Mucosa of descending colon (tissue), 3 donors: ENCODE measurements around the gene SUPT20H. TPM values are rescaled to one million over a fixed set of nuclear protein-coding genes. Genes with fewer than 3 reads are reported as not detected.

Experiments used
- ATAC-seq: fragments of 200-7000 bp; cut with Tn5 transposase; one replicate; pipeline ENCODE4 v1.9.1; 2020; ENCODE audit warnings: mild to moderate bottlenecking, moderate library complexity
- DNase-seq, 3 donors: peaks; one replicate each; pipeline ENCODE4 v3.0.0-alpha.2; 2020
- H3K36me3 ChIP-seq: fragments of 200-600 bp; one replicate; pipeline ENCODE4 v1.8.0; 2021; ENCODE audit warnings: low read depth, mild to moderate bottlenecking
- H3K4me1 ChIP-seq: fragments of 200-600 bp; one replicate; pipeline ENCODE4 v1.8.0; 2021; ENCODE audit warnings: low read depth, mild to moderate bottlenecking
- H3K4me3 ChIP-seq: fragments of 200-600 bp; one replicate; pipeline ENCODE4 v1.8.0; 2021; ENCODE audit warnings: mild to moderate bottlenecking
- H3K9me3 ChIP-seq: fragments of 200-600 bp; one replicate; pipeline ENCODE4 v1.8.0; 2021; ENCODE audit warnings: mild to moderate bottlenecking
- CTCF ChIP-seq: fragments of 200-600 bp; IDR thresholded peaks from one replicate; pipeline ENCODE4 v1.8.0; 2022; ENCODE audit warnings: antibody characterized with exemption, mild to moderate bottlenecking
- intact Hi-C, 2 donors: fragments of 100-400 bp; cut with DNase I in 1 of 2; cut with micrococcal nuclease in 1 of 2; formaldehyde crosslinking; loops; one replicate each; pipeline versions ENCODE4 v1.11.0 to v1.11.1; 2022; cut with DNase I, micrococcal nuclease
- total RNA-seq, 3 donors: library from RNA; stranded (reverse); fragmentation: NEBNext Ultra II Directional in 2 of 3; extraction: Animal tissue kit (Norgen Biotek cat#: 25700) in 2 of 3; gene quantifications; one replicate each; pipeline versions ENCODE4 v1.2.1 to v1.2.4, GENCODE V29; 2021 to 2023
- donor health status: DM: no; HTN: no; CAD: no; lungs with moderate emphysema.
- donor health status: DM: no; HTN: no; CAD: no.
- donor health status: DM: no; HTN: yes; CAD: no.

Gene SUPT20H
- total RNA-seq, 3 donors from 2014 or later: 47.7 to 56.9 (median 56.4) TPM

GRCh38 chr13:37040789-37041188 is 18.7 kb downstream of the SUPT20H start:
- no peak for ATAC-seq
- H3K36me3 ChIP-seq: peaks cover 21% of the 10 kb centered on the region
- no peak overlapping the region for H3K4me3 ChIP-seq
- H3K9me3 ChIP-seq: no peaks in the 10 kb centered on the region
- TF ChIP-seq CTCF: no peak
- no peaks in the 10 kb centered on the region for H3K4me1 ChIP-seq
- DNase-seq: no peak
- intact Hi-C loops: no loop called here

- no peaks in the 10 kb centered on the region for H3K9me3 ChIP-seq
- peaks cover 21% of the 10 kb centered on the region for H3K36me3 ChIP-seq
- intact Hi-C loops: no loop called here
- TF ChIP-seq CTCF: no peak
- DNase-seq (no peak), ATAC-seq (no peak)
- H3K4me1 ChIP-seq: no peaks in the 10 kb centered on the region
- H3K4me3 ChIP-seq: no peak overlapping the region
These were observed 19.6 kb downstream of the SUPT20H start for GRCh38 chr13:37039896-37040295.

GRCh38 chr13:37037241-37037640 is 22.2 kb downstream of the SUPT20H start:
- H3K36me3 ChIP-seq: peaks cover 12% of the 10 kb centered on the region
- no peaks in the 10 kb centered on the region for H3K9me3 ChIP-seq
- no peaks in the 10 kb centered on the region for H3K4me1 ChIP-seq
- TF ChIP-seq CTCF: no peak
- DNase-seq (peak in 1 of 3 donors; percentile 12), ATAC-seq (peak; percentile 84)
- no peak overlapping the region for H3K4me3 ChIP-seq
- intact Hi-C loops: no loop called here

GRCh38 chr13:37029617-37030016 is 29.9 kb downstream of the SUPT20H start:
- Histone ChIP-seq H3K4me1 (no peaks in the 10 kb centered on the region), H3K9me3 (no peaks in the 10 kb centered on the region), H3K36me3 (no peaks in the 10 kb centered on the region), H3K4me3 (no peak overlapping the region)
- DNase-seq: no peak
- no peak for ATAC-seq
- no peak for TF ChIP-seq CTCF
- intact Hi-C loops: no loop called here

- intact Hi-C loops: no loop called here
- Histone ChIP-seq H3K36me3 (no peaks in the 10 kb centered on the region), H3K9me3 (no peaks in the 10 kb centered on the region), H3K4me3 (no peak overlapping the region), H3K4me1 (no peaks in the 10 kb centered on the region)
- TF ChIP-seq CTCF: no peak
- DNase-seq: no peak
- ATAC-seq: peak; percentile 35
These were observed 31.8 kb downstream of the SUPT20H start for GRCh38 chr13:37027639-37028038.

- intact Hi-C loops: no loop called here
- TF ChIP-seq CTCF: no peak
- Histone ChIP-seq H3K36me3 (no peaks in the 10 kb centered on the region), H3K9me3 (no peaks in the 10 kb centered on the region), H3K4me3 (no peak overlapping the region), H3K4me1 (no peaks in the 10 kb centered on the region)
- ATAC-seq: no peak
- DNase-seq: no peak
These were observed 32.7 kb downstream of the SUPT20H start for GRCh38 chr13:37026771-37027170.
